Measurements from ENCODE around the gene XKR7. TPM values are rescaled to one million over a fixed set of nuclear protein-coding genes. Genes with fewer than 3 reads are reported as not detected.

The XKR7 gene
- total RNA-seq, 2 donors from 2014 or later = 0.26 to 0.33 TPM

- H3K4me1 ChIP-seq = peaks cover 19% of the 10 kb centered on the region
- WGBS, 2 donors = 18 to 25% methylated on average over 2 of the region's 2 CpGs
- H3K27me3 ChIP-seq = no peaks in the 10 kb centered on the region
- intact Hi-C loops (cut with DNase I) = no loop called here
- DNase-seq (peak; percentile 25 to 57 (median 46)), ATAC-seq (peak; percentile 72)
- no peak for TF ChIP-seq POLR2A (IDR thresholded peaks at IDR 0.05)
- H3K27ac ChIP-seq = peak overlapping the region in 3 of 4 donors; percentile 5 to 56 (median 13)
- H3K9me3 ChIP-seq = no peaks in the 10 kb centered on the region
- no peak overlapping the region for H3K4me3 ChIP-seq
- peaks cover under 1 to 24% of the 10 kb centered on the region in 2 donors for H3K36me3 ChIP-seq (replicated peaks in 1 of 2; ENCODE audit: insufficient read depth in 1 of 2, low read depth in 2 of 2)
These were observed 24.9 kb upstream of the XKR7 start for GRCh38 chr20:31943052-31943471.

- TF ChIP-seq POLR2A (IDR thresholded peaks at IDR 0.05) (no peak), CTCF (IDR thresholded peaks at IDR 0.05) (no peak)
- WGBS, 2 donors = 82 to 100% methylated on average over 2 to 4 of the region's 4 CpGs
- Histone ChIP-seq H3K27me3 (no peaks in the 10 kb centered on the region), H3K27ac (no peak overlapping the region), H3K9me3 (no peaks in the 10 kb centered on the region), H3K4me1 (peaks cover 27% of the 10 kb centered on the region), H3K36me3 (replicated peaks in 1 of 2; ENCODE audit: insufficient read depth in 1 of 2, low read depth in 2 of 2) (peaks cover 8 to 28% of the 10 kb centered on the region in 2 donors), H3K4me3 (no peak overlapping the region)
- no peak for ATAC-seq
- intact Hi-C loops (cut with DNase I) = no loop called here
- no peak for DNase-seq
These were observed 22.6 kb upstream of the XKR7 start for GRCh38 chr20:31945319-31945718.

GRCh38 chr20:31945785-31946184 is 22.2 kb upstream of the XKR7 start:
- Histone ChIP-seq H3K27me3 (no peaks in the 10 kb centered on the region), H3K9me3 (no peaks in the 10 kb centered on the region), H3K36me3 (replicated peaks in 1 of 2; ENCODE audit: insufficient read depth in 1 of 2, low read depth in 2 of 2) (peaks cover 8 to 28% of the 10 kb centered on the region in 2 donors), H3K4me3 (no peak overlapping the region), H3K27ac (no peak overlapping the region), H3K4me1 (peaks cover 32% of the 10 kb centered on the region)
- TF ChIP-seq POLR2A (IDR thresholded peaks at IDR 0.05) = no peak
- no peak for TF ChIP-seq CTCF (IDR thresholded peaks at IDR 0.05)
- DNase-seq = no peak
- ATAC-seq = no peak
- 82 to 100% methylated on average over 2 to 6 of the region's 6 CpGs for WGBS, 2 donors
- intact Hi-C loops (cut with DNase I) = no loop called here

DNA sequence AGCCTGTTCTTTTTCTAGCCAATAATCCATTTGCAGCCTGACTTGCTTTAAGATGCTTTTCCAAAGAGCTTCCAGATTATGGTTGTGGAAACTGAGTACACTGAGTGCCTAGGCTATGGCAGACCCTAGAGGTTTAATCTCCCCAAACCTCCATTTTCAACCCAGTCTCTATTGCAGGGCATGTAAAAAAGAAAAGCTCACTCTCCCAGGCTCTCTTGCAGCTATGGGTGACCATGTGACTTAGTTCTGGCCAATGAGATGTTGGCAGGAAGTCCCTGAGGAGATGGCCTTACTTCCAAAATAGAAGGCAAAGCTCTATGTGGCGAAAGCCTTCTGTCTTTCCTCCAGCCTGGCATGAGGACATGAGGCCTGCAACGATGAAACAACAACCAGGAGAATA is 19.9 kb upstream of the XKR7 start:
- Histone ChIP-seq H3K27ac (no peak overlapping the region), H3K36me3 (replicated peaks in 1 of 2; ENCODE audit: insufficient read depth in 1 of 2, low read depth in 2 of 2) (peaks cover 8 to 28% of the 10 kb centered on the region in 2 donors), H3K27me3 (no peaks in the 10 kb centered on the region), H3K4me1 (peaks cover 28% of the 10 kb centered on the region), H3K4me3 (no peak overlapping the region), H3K9me3 (no peaks in the 10 kb centered on the region)
- intact Hi-C loops (cut with DNase I) = no loop called here
- TF ChIP-seq CTCF (IDR thresholded peaks at IDR 0.05) = no peak
- TF ChIP-seq POLR2A (IDR thresholded peaks at IDR 0.05) = no peak
- WGBS, 2 donors = 93 to 97% methylated on average over 2 of the region's 2 CpGs
- DNase-seq (no peak), ATAC-seq (no peak)

- H3K27me3 ChIP-seq = no peaks in the 10 kb centered on the region
- no peak overlapping the region for H3K4me3 ChIP-seq
- H3K27ac ChIP-seq = no peak overlapping the region
- DNase-seq (no peak), ATAC-seq (no peak)
- 68 to 72% methylated on average over 9 of the region's 9 CpGs for WGBS, 2 donors
- peaks cover 8 to 24% of the 10 kb centered on the region in 2 donors for H3K36me3 ChIP-seq (replicated peaks in 1 of 2; ENCODE audit: insufficient read depth in 1 of 2, low read depth in 2 of 2)
- TF ChIP-seq CTCF (IDR thresholded peaks at IDR 0.05) (no peak), POLR2A (IDR thresholded peaks at IDR 0.05) (no peak)
- intact Hi-C loops (cut with DNase I) = no loop called here
- H3K4me1 ChIP-seq = peaks cover 17% of the 10 kb centered on the region
- H3K9me3 ChIP-seq = no peaks in the 10 kb centered on the region
These were observed 17.9 kb upstream of the XKR7 start for GRCh38 chr20:31949877-31950646.
